ENCODE data around the gene PYY.

DNA sequence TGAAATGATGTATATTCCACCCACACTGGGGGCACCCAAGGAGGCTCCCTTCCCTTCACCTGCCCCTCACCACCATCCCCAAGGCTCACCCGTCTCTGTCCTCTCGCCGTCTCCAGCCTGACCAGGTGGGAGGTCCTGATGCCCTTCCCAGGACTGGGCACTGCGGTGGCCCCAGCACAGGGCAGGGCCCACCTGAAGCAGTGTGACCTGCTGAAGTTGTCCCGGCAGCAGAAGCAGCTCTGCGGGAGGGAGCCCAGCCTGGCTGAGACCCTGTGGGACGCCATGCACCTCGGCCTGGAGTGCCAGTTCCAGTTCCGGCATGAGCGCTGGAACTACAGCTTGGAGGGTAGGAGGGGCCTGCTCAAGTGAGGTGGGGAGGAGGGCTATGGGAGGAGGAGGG lies 21.4 kb downstream of the PYY start:
- TF ChIP-seq POLR2AphosphoS5 (IDR thresholded peaks at IDR 0.05; ENCODE audit: low read depth, low read length), result no peak
- TF ChIP-seq POLR2A (IDR thresholded peaks at IDR 0.05; ENCODE audit: low read depth, low read length), result no peak
- no peak for TF ChIP-seq TAF1 (IDR thresholded peaks at IDR 0.05; ENCODE audit: low read depth, low read length)

Measured in GM12891 (cell line).